ENCODE measurements around the gene MYBBP1A.

- TF ChIP-seq EZH2 (IDR thresholded peaks at IDR 0.05; ENCODE audit: borderline replicate concordance, insufficient read depth, low read depth, low read length, poor library complexity, severe bottlenecking) (no peak), CTCF (IDR thresholded peaks at IDR 0.05) (no peak)
These were observed 28.0 kb upstream of the MYBBP1A start for GRCh38 chr17:4583206-4583605.

Measured in B cell (primary cell).